LNCAP (cell line): Measurements from ENCODE around the gene SOWAHC.

Experiments used
- CTCF ChIP-seq: fragments of 450-650 bp; IDR thresholded peaks from 2 replicates; pipeline ENCODE4 v1.5.1; 2017; ENCODE audit warnings: mild to moderate bottlenecking

SOWAHC gene

GRCh38 chr2:109632158-109632789, 18.1 kb downstream of the SOWAHC start:
- no peak for TF ChIP-seq CTCF

GRCh38 chr2:109633284-109633961, 19.3 kb downstream of the SOWAHC start:
- no peak for TF ChIP-seq CTCF

GRCh38 chr2:109635426-109636304, 21.5 kb downstream of the SOWAHC start:
- TF ChIP-seq CTCF = no peak

- TF ChIP-seq CTCF = no peak
Measured at GRCh38 chr2:109636317-109636716, 22.2 kb downstream of the SOWAHC start.

- no peak for TF ChIP-seq CTCF
Measured at GRCh38 chr2:109637749-109638570, 23.8 kb downstream of the SOWAHC start.

GRCh38 chr2:109638795-109639194, 24.6 kb downstream of the SOWAHC start:
- no peak for TF ChIP-seq CTCF
